Measurements from ENCODE around the gene CNTNAP4. TPM values are rescaled to one million over a fixed set of nuclear protein-coding genes. Genes with fewer than 3 reads are reported as not detected.

The CNTNAP4 gene
- total RNA-seq, 2 donors from 2014 or later, result not detected

DNA sequence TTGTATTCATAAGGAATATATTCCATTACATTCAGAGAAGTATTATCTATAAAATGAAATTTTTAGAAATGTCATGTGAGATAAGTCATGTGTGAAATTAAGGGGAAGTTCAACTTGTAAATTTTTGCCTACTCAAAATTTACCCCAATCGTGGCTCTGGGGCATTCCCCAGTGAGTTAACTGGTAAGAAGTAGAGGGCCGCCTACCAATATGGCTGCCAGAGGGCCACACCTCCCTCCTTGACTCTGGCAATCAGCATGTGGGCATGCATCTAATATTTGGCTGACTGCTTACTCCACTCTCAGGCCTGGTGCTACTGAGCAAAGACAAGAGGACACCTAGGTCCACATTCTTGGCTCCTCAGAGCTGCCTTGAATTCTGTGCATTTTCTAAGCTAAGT is 39.7 kb upstream of the CNTNAP4 start:
- H3K27ac ChIP-seq, result no peak overlapping the region
- H3K36me3 ChIP-seq (replicated peaks in 1 of 2; ENCODE audit: insufficient read depth in 1 of 2, low read depth in 2 of 2), result no peaks in the 10 kb centered on the region
- DNase-seq, result no peak
- no peaks in the 10 kb centered on the region for H3K27me3 ChIP-seq
- 76 to 83% methylated on average over 2 of the region's 2 CpGs for WGBS, 2 donors
- H3K4me3 ChIP-seq, result no peak overlapping the region
- TF ChIP-seq POLR2A (IDR thresholded peaks at IDR 0.05), result no peak
- TF ChIP-seq, protein P1, sequence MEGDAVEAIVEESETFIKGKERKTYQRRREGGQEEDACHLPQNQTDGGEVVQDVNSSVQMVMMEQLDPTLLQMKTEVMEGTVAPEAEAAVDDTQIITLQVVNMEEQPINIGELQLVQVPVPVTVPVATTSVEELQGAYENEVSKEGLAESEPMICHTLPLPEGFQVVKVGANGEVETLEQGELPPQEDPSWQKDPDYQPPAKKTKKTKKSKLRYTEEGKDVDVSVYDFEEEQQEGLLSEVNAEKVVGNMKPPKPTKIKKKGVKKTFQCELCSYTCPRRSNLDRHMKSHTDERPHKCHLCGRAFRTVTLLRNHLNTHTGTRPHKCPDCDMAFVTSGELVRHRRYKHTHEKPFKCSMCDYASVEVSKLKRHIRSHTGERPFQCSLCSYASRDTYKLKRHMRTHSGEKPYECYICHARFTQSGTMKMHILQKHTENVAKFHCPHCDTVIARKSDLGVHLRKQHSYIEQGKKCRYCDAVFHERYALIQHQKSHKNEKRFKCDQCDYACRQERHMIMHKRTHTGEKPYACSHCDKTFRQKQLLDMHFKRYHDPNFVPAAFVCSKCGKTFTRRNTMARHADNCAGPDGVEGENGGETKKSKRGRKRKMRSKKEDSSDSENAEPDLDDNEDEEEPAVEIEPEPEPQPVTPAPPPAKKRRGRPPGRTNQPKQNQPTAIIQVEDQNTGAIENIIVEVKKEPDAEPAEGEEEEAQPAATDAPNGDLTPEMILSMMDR (IDR thresholded peaks at IDR 0.05), result no peak
- ATAC-seq, result no peak
- H3K4me1 ChIP-seq, result no peaks in the 10 kb centered on the region
- intact Hi-C loops (cut with DNase I), result no loop called here
- no peaks in the 10 kb centered on the region for H3K9me3 ChIP-seq

DNA sequence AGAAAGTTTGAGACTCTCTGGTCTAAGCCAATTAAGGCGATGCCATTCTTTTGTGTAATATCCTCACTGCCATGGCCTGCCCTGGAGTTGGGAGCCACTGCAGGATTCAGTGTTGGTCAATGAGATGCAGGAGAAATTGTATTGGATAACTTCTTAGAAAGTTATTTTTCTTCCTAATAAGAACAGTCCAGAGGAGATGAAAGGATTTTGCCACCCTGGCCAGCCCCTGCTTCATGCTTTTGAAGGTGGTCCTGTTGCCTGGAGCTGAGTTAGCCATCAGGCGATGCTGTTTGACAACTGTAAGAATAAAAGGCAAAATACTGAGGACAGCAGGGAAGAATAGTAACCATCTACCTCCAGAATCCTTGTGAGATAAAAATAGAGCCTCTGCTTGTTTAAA is 35.4 kb upstream of the CNTNAP4 start:
- ATAC-seq (no peak), DNase-seq (no peak)
- 93 to 94% methylated on average over 2 of the region's 2 CpGs for WGBS, 2 donors
- TF ChIP-seq POLR2A (IDR thresholded peaks at IDR 0.05), result no peak
- TF ChIP-seq, protein P1 (IDR thresholded peaks at IDR 0.05), result no peak
- H3K36me3 ChIP-seq (replicated peaks in 1 of 2; ENCODE audit: insufficient read depth in 1 of 2, low read depth in 2 of 2), result no peaks in the 10 kb centered on the region
- H3K4me1 ChIP-seq, result no peaks in the 10 kb centered on the region
- no peak overlapping the region for H3K4me3 ChIP-seq
- intact Hi-C loops (cut with DNase I), result no loop called here
- no peaks in the 10 kb centered on the region for H3K9me3 ChIP-seq
- H3K27me3 ChIP-seq, result no peaks in the 10 kb centered on the region
- H3K27ac ChIP-seq, result no peak overlapping the region

DNA sequence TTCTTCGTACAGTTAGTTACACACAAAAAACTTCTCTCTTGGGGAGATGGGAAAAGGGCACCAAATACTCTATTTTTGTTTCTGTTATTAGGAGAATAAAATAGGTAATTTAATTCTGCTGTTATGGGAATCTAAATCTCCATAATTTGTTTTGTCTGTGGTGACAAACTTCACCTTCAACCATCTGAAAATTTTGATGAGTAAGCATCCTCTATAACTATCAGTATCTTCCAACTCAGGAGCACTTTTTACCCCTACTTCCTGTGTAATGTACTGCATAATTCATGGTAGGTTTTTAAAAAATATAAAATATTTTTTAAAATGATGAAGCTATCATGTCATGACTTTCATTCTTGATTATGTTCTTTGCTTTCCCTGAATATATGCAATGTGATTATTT is 33.6 kb upstream of the CNTNAP4 start:
- no peak for DNase-seq
- Histone ChIP-seq H3K36me3 (replicated peaks in 1 of 2; ENCODE audit: insufficient read depth in 1 of 2, low read depth in 2 of 2) (no peaks in the 10 kb centered on the region), H3K4me3 (no peak overlapping the region), H3K27ac (no peak overlapping the region), H3K27me3 (no peaks in the 10 kb centered on the region), H3K4me1 (no peaks in the 10 kb centered on the region), H3K9me3 (no peaks in the 10 kb centered on the region)
- no peak for ATAC-seq
- WGBS, 2 donors, result 75 to 93% methylated on average over 1 of the region's 1 CpG
- no peak for TF ChIP-seq POLR2A (IDR thresholded peaks at IDR 0.05)
- TF ChIP-seq, protein P1 (IDR thresholded peaks at IDR 0.05), result no peak
- intact Hi-C loops (cut with DNase I), result no loop called here

DNA sequence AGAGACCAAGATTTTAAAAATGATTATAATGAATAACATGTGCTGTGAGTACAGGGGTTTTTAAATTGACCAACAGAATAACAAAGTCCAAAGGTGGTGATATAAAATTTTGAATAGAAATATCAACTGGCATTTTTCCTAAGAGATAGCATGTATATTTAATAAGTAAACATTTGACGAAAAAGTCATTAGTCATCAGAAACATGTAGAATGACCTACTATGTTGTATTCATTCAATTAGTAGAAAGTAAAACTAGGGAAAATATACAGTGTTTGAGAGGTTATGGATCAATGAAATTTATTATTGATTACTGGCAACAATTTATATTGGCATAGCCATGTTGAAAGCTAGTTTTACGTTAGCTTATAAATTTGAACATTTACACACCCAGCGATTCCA is 30.6 kb upstream of the CNTNAP4 start:
- ATAC-seq (no peak), DNase-seq (no peak)
- TF ChIP-seq, protein P1 (IDR thresholded peaks at IDR 0.05), result no peak
- TF ChIP-seq POLR2A (IDR thresholded peaks at IDR 0.05), result no peak
- Histone ChIP-seq H3K27me3 (no peaks in the 10 kb centered on the region), H3K4me1 (no peaks in the 10 kb centered on the region), H3K36me3 (replicated peaks in 1 of 2; ENCODE audit: insufficient read depth in 1 of 2, low read depth in 2 of 2) (no peaks in the 10 kb centered on the region), H3K4me3 (no peak overlapping the region), H3K27ac (no peak overlapping the region), H3K9me3 (no peaks in the 10 kb centered on the region)
- WGBS, 2 donors, result 49 to 57% methylated on average over 3 of the region's 3 CpGs
- intact Hi-C loops (cut with DNase I), result no loop called here

DNA sequence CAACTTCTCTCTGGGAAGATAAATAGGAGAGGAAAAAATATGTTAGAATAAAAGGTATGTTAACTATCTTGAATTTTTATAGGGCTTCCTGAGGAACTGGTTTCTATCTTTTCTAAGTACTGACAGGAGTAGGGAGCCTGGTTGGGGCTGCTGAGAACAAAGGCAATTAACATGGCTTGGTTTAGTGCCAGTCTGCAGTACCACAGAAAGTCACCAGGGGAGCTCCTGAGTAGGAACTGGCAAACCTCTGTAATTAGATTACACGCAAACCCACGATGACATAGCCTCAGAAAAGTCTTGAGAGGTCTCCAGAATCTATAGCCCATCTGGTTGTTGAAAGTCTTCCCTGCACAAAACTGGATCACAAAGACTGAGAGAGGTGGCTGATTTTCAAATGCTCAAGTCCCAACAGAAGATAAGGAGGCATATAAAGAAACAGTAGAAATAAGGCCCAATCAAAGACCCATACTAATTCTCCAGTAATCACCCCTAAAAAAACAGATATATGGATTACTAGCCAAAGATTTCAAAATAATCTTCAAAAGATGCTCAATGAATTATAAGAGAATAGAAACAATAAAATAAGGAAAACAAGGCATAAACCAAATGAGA is 11.7 kb upstream of the CNTNAP4 start:
- Histone ChIP-seq H3K4me3 (no peak overlapping the region), H3K27ac (no peak overlapping the region), H3K4me1 (no peaks in the 10 kb centered on the region), H3K27me3 (no peaks in the 10 kb centered on the region), H3K36me3 (replicated peaks in 1 of 2; ENCODE audit: insufficient read depth in 1 of 2, low read depth in 2 of 2) (no peaks in the 10 kb centered on the region), H3K9me3 (no peaks in the 10 kb centered on the region)
- ATAC-seq (no peak), DNase-seq (peak; percentile 22 to 60 (median 46))
- WGBS, 2 donors, result 6 to 11% methylated on average over 2 of the region's 2 CpGs
- intact Hi-C loops (cut with DNase I), result no loop called here
- no peak for TF ChIP-seq POLR2A (IDR thresholded peaks at IDR 0.05)
- TF ChIP-seq, protein P1 (IDR thresholded peaks at IDR 0.05), result peak; percentile 22 to 57 (median 46)

Data from body of pancreas (tissue), 4 donors.